Loucy (cell line): ENCODE results near the gene RAD9A.

ENCODE experiments used
- EZH2phosphoT487 ChIP-seq: fragments of 200-600 bp; IDR thresholded peaks from 2 replicates; pipeline ENCODE4 v1.6.1; 2018; ENCODE audit warnings: antibody characterized with exemption, mild to moderate bottlenecking, moderate library complexity, borderline replicate concordance
- TF ChIP-seq, protein P1 (sequence below): fragments of 200-600 bp; sonication (generic); conservative IDR thresholded peaks from 2 replicates; pipeline ENCODE4 v1.5.1; 2014; ENCODE audit warnings: mild to moderate bottlenecking, antibody characterized with exemption, low read length

DNA sequence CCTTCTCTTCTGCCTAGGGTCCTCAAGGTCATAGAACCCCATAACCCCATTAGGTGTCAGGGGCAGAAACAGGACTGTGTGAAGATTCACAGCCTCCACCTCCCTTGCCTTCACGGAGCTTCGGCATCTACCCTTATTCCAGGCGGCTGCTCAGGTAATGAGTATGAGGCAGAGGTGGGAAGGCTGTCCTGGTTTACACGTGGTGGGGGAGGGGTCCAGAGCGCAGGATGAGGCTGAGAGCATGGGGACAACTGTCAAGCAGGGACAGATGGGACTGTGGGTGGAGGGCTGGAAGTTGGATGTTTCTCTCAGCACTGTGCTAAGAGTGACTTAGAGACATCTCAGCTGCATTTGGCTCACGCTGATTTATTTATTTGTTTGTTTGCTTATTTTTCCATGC is 4.3 kb upstream of the RAD9A start:
- TF ChIP-seq, protein P1, sequence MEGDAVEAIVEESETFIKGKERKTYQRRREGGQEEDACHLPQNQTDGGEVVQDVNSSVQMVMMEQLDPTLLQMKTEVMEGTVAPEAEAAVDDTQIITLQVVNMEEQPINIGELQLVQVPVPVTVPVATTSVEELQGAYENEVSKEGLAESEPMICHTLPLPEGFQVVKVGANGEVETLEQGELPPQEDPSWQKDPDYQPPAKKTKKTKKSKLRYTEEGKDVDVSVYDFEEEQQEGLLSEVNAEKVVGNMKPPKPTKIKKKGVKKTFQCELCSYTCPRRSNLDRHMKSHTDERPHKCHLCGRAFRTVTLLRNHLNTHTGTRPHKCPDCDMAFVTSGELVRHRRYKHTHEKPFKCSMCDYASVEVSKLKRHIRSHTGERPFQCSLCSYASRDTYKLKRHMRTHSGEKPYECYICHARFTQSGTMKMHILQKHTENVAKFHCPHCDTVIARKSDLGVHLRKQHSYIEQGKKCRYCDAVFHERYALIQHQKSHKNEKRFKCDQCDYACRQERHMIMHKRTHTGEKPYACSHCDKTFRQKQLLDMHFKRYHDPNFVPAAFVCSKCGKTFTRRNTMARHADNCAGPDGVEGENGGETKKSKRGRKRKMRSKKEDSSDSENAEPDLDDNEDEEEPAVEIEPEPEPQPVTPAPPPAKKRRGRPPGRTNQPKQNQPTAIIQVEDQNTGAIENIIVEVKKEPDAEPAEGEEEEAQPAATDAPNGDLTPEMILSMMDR = no peak
- TF ChIP-seq EZH2phosphoT487 = no peak
